ENCODE data around the gene FBXL17. TPM values are rescaled to one million over a fixed set of nuclear protein-coding genes. Genes with fewer than 3 reads are reported as not detected.
"Not testable (repeated sequence)": the region's sequence is repeated elsewhere in the genome, so short reads cannot be mapped to it uniquely, and the experiment has no call there.

The FBXL17 gene
- total RNA-seq, 1 experiment from 2014 or later = 11.6 TPM

GRCh38 chr5:108409786-108410185 lies 27.9 kb upstream of the FBXL17 start:
- POLR2A ChIA-PET = no interaction called here

GRCh38 chr5:108405201-108405600 lies 23.3 kb upstream of the FBXL17 start:
- H3K4me1 Mint-ChIP-seq (ENCODE audit: low read depth, unreplicated experiment); H3K4me1 ChIP-seq; H3K27me3 ChIP-seq (replicated peaks; ENCODE audit: control insufficient read depth, insufficient read depth, low read length); H3K36me3 ChIP-seq (ENCODE audit: control insufficient read depth, insufficient read depth, low read length); H3K27me3 Mint-ChIP-seq (ENCODE audit: insufficient read depth, unreplicated experiment); H3K4me3 Mint-ChIP-seq (ENCODE audit: unreplicated experiment); BruUV-seq (replicated peaks); H3K36me3 Mint-ChIP-seq (ENCODE audit: insufficient read depth, unreplicated experiment); intact Hi-C loops (cut with micrococcal nuclease; ENCODE audit: unreplicated experiment); H3K4me3 ChIP-seq (ENCODE audit: low read depth, low read length); DNase-seq; POLR2A ChIA-PET; CTCF ChIA-PET; H3K27ac Mint-ChIP-seq (ENCODE audit: unreplicated experiment); H3K9me3 ChIP-seq: not testable (repeated sequence)
- peaks cover 19% of the 10 kb centered on the region for H3K9me3 Mint-ChIP-seq (ENCODE audit: unreplicated experiment)

More at GRCh38 chr5:108409786-108410185, 27.9 kb upstream of the FBXL17 start:
- DNase-seq = no peak
- H3K4me1 Mint-ChIP-seq (ENCODE audit: low read depth, unreplicated experiment) = no peaks in the 10 kb centered on the region
- H3K9me3 Mint-ChIP-seq (ENCODE audit: unreplicated experiment) = no peaks in the 10 kb centered on the region
- H3K27me3 ChIP-seq (replicated peaks; ENCODE audit: control insufficient read depth, insufficient read depth, low read length) = no peaks in the 10 kb centered on the region
- no peaks in the 10 kb centered on the region for H3K36me3 ChIP-seq (ENCODE audit: control insufficient read depth, insufficient read depth, low read length)
- TF ChIP-seq CTCF (IDR thresholded peaks at IDR 0.05; ENCODE audit: insufficient read depth in 1 of 2, low read depth in 1 of 2, low read length in 1 of 2, severe bottlenecking in 1 of 2, unreplicated experiment in 1 of 2) = no peak
- no peak overlapping the region for H3K4me3 ChIP-seq (ENCODE audit: low read depth, low read length)
- intact Hi-C loops (cut with micrococcal nuclease; ENCODE audit: unreplicated experiment) = no loop called here
- no peaks in the 10 kb centered on the region for H3K27me3 Mint-ChIP-seq (ENCODE audit: insufficient read depth, unreplicated experiment)
- H3K27ac Mint-ChIP-seq (ENCODE audit: unreplicated experiment) = no peak overlapping the region
- H3K36me3 Mint-ChIP-seq (ENCODE audit: insufficient read depth, unreplicated experiment) = no peaks in the 10 kb centered on the region
- H3K4me1 ChIP-seq = no peaks in the 10 kb centered on the region
- no TSS peak for BruUV-seq (replicated peaks)
- CTCF ChIA-PET = no interaction called here
- no peaks in the 10 kb centered on the region for H3K9me3 ChIP-seq
- H3K4me3 Mint-ChIP-seq (ENCODE audit: unreplicated experiment) = no peak overlapping the region

- DNase-seq = no peak
- Mint-ChIP-seq H3K4me1 (ENCODE audit: low read depth, unreplicated experiment) (no peaks in the 10 kb centered on the region), H3K36me3 (ENCODE audit: insufficient read depth, unreplicated experiment) (no peaks in the 10 kb centered on the region), H3K27ac (ENCODE audit: unreplicated experiment) (no peak overlapping the region), H3K9me3 (ENCODE audit: unreplicated experiment) (peaks cover 19% of the 10 kb centered on the region), H3K4me3 (ENCODE audit: unreplicated experiment) (no peak overlapping the region), H3K27me3 (ENCODE audit: insufficient read depth, unreplicated experiment) (no peaks in the 10 kb centered on the region)
- CTCF ChIA-PET = no interaction called here
- BruUV-seq (replicated peaks) = no TSS peak
- Histone ChIP-seq H3K4me1 (no peaks in the 10 kb centered on the region), H3K9me3 (no peaks in the 10 kb centered on the region), H3K27me3 (replicated peaks; ENCODE audit: control insufficient read depth, insufficient read depth, low read length) (no peaks in the 10 kb centered on the region), H3K4me3 (ENCODE audit: low read depth, low read length) (no peak overlapping the region), H3K36me3 (ENCODE audit: control insufficient read depth, insufficient read depth, low read length) (no peaks in the 10 kb centered on the region)
- intact Hi-C loops (cut with micrococcal nuclease; ENCODE audit: unreplicated experiment) = no loop called here
- no peak for TF ChIP-seq CTCF (IDR thresholded peaks at IDR 0.05; ENCODE audit: insufficient read depth in 1 of 2, low read depth in 1 of 2, low read length in 1 of 2, severe bottlenecking in 1 of 2, unreplicated experiment in 1 of 2)
- POLR2A ChIA-PET = no interaction called here
Measured at GRCh38 chr5:108398964-108399363, 17.1 kb upstream of the FBXL17 start.

- H3K36me3 Mint-ChIP-seq (ENCODE audit: insufficient read depth, unreplicated experiment); H3K27me3 ChIP-seq (replicated peaks; ENCODE audit: control insufficient read depth, insufficient read depth, low read length); POLR2A ChIA-PET; DNase-seq; BruUV-seq (replicated peaks); H3K36me3 ChIP-seq (ENCODE audit: control insufficient read depth, insufficient read depth, low read length); H3K27ac Mint-ChIP-seq (ENCODE audit: unreplicated experiment); H3K4me1 Mint-ChIP-seq (ENCODE audit: low read depth, unreplicated experiment); H3K4me1 ChIP-seq; H3K27me3 Mint-ChIP-seq (ENCODE audit: insufficient read depth, unreplicated experiment); intact Hi-C loops (cut with micrococcal nuclease; ENCODE audit: unreplicated experiment); H3K4me3 Mint-ChIP-seq (ENCODE audit: unreplicated experiment); H3K4me3 ChIP-seq (ENCODE audit: low read depth, low read length); H3K9me3 ChIP-seq; CTCF ChIA-PET: not testable (repeated sequence)
- peaks cover 13% of the 10 kb centered on the region for H3K9me3 Mint-ChIP-seq (ENCODE audit: unreplicated experiment)
Measured at GRCh38 chr5:108396837-108397236, 14.9 kb upstream of the FBXL17 start.

Measured in Caco-2 (cell line).